Fibroblast of upper back skin (primary cell): ENCODE measurements around the gene EPHA4.

ENCODE experiments used
- DNase-seq: peaks from one replicate; pipeline ENCODE4 v3.0.0-alpha.2; 2013

Gene EPHA4

DNA sequence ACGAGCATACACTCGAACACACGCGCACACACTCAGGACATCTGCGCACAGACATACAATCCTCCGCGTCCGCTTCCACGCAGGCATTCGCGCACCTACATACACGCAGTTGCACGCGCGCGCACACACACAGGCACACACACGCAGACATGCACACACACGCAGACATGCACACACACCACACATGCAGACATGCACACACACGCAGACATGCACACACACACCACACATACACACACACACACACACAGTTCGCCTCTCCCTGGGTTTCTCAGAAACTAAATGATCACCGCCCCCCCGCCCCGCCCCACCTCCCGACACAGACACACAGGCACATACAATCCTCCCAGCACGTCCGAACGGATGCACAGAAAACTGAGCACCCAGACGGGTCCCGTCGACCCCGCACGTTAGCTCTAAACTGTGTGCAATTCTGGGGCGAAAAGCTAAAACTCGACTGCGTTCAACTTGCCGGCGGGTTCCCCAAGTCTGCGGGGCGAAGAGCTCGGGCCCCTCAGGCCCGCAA, 1.0 kb downstream of the EPHA4 start:
- DNase-seq, result no peak

- peak; percentile 20 for DNase-seq
These were observed 1.7 kb downstream of the EPHA4 start for GRCh38 chr2:221570321-221570935.

DNA sequence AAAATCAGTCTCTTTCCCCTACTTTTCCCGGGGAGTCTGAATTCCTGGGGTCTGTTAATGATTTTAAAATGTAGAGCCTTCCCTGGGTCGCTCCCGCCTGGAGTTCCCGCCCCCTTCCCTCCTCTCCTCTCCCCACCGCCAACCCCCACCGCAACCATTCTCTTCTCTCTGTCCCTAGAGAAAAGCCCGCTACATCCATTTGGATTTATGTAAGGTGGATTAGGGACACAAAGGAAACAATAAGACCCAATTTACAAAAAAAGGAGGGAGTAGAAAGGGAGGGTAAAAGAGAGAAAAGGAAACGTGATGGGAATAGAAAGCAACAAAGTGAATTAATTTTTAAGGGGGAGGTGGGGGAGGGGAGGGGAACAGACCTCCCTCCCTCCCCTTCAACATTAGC, 2.2 kb downstream of the EPHA4 start:
- no peak for DNase-seq

DNA sequence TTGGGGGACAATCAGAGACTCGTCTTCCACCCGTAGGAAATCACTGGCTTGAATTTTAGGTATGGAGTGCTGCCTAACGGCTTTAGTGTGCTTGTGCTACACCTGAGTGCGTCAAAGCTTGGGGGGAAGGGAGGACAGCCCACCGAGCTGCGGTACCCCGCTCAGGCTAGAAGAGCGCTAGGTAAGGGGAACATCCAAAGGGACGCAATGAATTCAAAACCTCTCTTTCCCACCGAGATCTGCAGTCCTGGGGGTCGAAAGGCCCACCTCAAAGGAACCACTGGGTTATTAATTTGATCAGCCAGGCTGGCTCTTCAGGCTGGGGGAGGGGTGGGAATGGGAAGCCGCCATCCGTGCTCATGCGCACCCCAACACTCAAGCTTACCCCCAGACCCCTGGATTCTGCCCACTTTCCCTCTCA, 2.7 kb downstream of the EPHA4 start:
- no peak for DNase-seq

DNA sequence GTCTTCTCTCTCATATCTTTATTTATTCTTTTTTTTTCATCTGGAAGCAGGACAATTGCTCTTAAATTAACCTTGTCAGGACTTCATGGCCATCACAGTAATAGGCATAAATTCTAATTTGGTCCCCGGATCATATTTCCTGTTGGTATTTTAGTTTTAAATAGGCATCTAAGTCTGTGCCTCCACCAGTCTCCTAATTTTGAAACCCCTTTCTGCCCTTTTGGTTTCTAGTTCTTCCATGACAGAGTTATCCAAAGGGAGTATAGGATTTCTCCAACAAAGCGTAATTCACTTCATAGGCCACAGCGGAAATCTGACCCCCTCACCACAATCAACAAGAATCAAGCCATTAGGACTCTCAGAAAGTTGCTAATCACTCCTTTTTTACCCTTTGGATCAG, 3.8 kb downstream of the EPHA4 start:
- DNase-seq, result no peak

DNA sequence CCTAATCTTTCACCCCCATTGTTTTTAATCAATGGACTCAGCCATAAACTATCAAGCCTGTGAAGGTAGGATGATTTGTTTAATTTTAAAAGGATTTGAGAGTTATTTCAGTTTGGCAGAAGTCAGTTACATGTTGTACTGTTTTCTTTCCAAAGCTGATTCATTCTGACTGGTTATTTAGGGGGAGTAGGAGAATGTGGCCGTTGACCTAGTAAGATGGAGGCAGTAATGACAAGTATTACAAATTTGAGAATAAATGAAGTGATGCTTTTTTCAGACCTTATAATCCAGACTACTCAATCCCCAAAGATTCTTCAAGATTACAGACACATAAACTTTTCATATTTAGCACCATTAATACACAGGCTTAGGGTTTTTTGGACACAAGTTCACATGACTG, 4.3 kb downstream of the EPHA4 start:
- DNase-seq, result no peak

- DNase-seq, result no peak
These were observed 4.8 kb downstream of the EPHA4 start for GRCh38 chr2:221567231-221567760.

DNA sequence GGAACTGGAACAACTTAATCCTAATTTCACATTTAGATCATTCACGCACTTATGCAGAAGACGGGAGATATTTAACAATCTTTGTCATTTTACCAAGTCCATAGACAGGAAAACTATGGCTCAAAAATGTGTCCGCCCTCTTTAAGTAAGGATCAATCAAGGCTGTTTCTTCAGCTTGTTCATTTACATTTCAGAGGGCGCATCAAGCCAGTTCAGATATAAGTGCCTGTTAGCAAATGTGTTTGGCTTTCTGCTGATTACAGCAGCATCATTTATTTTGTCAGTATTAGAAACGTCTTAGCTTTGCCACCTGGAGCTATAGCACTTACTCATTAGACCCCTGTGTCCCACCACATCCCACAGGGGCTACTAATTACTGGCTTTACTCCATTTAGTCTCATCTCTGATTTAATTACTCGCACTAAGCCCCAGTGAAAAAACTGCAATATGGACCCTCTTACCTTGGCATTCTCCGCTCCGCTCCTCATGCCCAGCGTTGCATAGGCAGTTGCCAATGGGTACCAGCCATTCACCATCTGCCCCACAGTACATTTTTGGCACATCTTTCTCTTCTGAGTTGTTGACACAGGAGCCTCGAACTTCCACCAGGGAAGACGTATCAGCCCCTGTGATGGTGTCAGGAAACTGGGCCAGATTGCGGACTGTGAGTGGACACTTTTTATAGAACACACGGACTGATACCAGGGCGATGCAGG, 8.7 kb downstream of the EPHA4 start:
- DNase-seq, result no peak

- peak; percentile 35 for DNase-seq
These were observed 9.9 kb downstream of the EPHA4 start for GRCh38 chr2:221562226-221562625.

DNA sequence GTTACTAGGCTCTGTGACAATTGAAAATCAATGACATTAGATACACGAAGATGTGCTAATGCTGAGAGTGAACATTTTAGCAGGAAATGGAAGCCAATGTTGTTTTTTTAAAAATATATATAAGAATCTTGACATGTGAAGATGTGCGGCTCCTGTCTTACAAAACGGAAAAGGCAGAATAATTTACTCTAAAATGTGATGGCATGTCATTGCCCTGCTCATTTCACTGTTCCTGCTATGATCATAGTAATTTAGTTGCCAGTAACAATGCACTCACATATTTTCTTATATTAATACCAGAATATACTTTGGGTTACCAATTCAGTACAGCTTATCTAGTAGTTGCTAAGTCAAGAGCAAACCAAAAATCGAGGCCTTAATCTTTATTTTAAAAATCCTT, 10.3 kb downstream of the EPHA4 start:
- no peak for DNase-seq

DNA sequence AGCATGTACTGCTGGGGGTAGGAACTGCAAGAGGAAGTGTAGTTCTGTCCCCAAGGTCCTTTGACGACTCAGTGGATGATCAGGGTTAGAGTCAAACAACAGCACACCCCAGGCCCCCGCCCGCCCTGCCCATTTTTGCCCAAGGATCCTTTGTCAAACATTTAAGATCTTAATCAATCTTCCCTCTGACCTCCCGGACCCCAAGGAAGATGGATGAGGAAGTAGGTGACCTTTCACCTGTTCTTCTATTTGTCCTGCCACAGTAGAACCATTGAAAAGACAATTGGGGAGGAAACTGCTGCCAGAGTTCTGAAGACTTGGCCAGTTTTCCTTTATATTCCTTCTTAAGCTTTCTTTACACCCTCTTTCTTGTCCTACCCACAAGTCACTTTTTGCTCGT, 12.1 kb downstream of the EPHA4 start:
- DNase-seq, result no peak

- DNase-seq, result no peak
These were observed 14.0 kb downstream of the EPHA4 start for GRCh38 chr2:221558107-221558506.

DNA sequence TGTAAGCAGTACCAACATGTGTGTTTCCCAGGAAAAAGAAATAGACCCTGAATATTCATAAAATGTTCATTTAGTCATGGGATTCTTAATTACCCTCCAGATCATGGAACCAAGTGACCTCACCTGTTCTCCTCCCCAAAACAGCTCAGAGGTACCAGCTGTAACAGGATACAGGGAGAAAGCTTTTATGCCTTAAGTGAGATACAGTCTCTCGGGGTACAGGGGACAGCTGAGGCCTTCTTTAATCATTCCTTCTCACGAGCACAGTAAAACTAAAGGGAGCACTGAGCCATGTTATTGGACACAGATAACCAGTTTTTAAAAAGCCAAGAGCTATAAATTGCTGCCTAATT, 16.6 kb downstream of the EPHA4 start:
- DNase-seq, result no peak

GRCh38 chr2:221554769-221555493, 17.2 kb downstream of the EPHA4 start:
- DNase-seq, result peak; percentile 45

GRCh38 chr2:221553333-221553732, 18.8 kb downstream of the EPHA4 start:
- DNase-seq, result no peak

DNA sequence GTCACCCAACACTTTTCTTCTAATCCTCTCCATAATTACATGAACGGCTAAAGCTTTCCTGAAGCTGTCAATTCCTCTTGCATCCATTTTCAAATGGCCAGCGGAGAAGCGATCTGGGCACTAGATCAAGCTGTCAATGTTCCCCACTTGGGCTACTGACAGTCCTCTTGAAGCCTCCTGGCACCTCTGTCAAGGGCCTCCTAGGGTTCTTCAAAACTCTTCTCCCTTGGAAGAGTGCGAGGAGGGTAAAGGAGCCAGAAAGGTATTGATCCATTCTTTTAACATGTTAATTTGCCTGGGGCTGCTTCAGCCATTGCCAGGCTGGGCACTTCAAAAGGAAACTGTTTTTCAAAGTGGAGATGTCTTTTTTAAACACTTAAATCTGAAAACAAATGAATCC, 19.8 kb downstream of the EPHA4 start:
- DNase-seq, result no peak

GRCh38 chr2:221551864-221552263, 20.2 kb downstream of the EPHA4 start:
- no peak for DNase-seq

GRCh38 chr2:221549143-221549542, 23.0 kb downstream of the EPHA4 start:
- DNase-seq, result peak; percentile 44

GRCh38 chr2:221546505-221547225, 25.4 kb downstream of the EPHA4 start:
- DNase-seq, result no peak

GRCh38 chr2:221541131-221541735, 30.9 kb downstream of the EPHA4 start:
- no peak for DNase-seq

DNA sequence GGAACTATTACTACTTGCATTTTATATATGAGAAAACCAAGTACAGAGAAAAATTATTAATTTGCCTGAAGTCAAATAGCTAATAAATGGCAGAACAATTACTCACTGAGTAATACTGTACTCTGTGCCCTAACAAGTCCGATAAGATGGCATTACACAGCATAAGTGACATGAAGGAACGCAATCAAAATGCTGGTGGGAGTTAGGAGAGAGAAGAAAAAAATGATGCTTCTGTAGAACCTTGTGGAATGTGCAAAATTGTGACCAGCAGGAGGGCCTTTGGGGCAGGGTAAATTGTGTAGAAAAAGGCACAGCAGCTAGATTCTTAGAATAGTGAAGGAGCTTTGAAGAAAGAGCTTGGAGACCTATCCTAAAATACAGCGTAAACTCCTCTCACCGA, 32.9 kb downstream of the EPHA4 start:
- no peak for DNase-seq

DNA sequence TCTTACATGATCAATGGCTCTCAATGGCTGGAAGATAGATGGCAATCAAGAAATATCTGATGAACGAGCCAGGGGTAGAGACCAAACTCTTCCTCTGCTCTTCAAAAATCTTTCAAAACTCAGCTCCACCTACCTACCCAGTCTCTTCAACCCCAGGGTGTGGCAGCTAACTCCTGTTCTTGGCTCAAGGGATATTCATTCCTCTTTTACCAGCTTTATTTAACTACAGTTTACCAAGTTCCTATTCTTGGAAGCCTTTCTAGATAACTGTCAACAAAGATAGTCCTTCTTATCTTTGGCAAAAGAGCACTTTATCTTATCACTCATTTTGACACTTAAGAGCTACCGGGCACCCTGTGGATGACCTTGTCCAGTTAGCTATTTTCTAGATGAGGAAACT, 36.3 kb downstream of the EPHA4 start:
- no peak for DNase-seq

GRCh38 chr2:221533299-221533698, 38.8 kb downstream of the EPHA4 start:
- no peak for DNase-seq
